GM21786 (cell line): ENCODE results near the gene APCDD1L.
"Not testable (repeated sequence)": the region's sequence is repeated elsewhere in the genome, so short reads cannot be mapped to it uniquely, and the experiment has no call there.

Experiments
- ATAC-seq: cut with Tn5 transposase; IDR thresholded peaks from one replicate; pipeline ENCODE4 v1.9.1; 2021; ENCODE audit not compliant: unreplicated experiment

Gene APCDD1L

GRCh38 chr20:58518387-58518786, 3.2 kb upstream of the APCDD1L start:
- no peak for ATAC-seq

- ATAC-seq = no peak
Measured at GRCh38 chr20:58514321-58515232, 622 bp downstream of the APCDD1L start.

GRCh38 chr20:58513580-58514285, 1.5 kb downstream of the APCDD1L start:
- ATAC-seq = no peak

GRCh38 chr20:58512808-58513552, 2.2 kb downstream of the APCDD1L start:
- ATAC-seq = no peak

- no peak for ATAC-seq
Measured at GRCh38 chr20:58511861-58512260, 3.3 kb downstream of the APCDD1L start.

GRCh38 chr20:58511364-58511763, 3.8 kb downstream of the APCDD1L start:
- ATAC-seq = no peak

GRCh38 chr20:58510921-58511320, 4.3 kb downstream of the APCDD1L start:
- ATAC-seq = no peak

GRCh38 chr20:58508762-58509395, 6.3 kb downstream of the APCDD1L start:
- ATAC-seq = no peak

GRCh38 chr20:58506999-58507398, 8.2 kb downstream of the APCDD1L start:
- not testable (repeated sequence) for ATAC-seq

- ATAC-seq = no peak
Measured at GRCh38 chr20:58504566-58504965, 10.6 kb downstream of the APCDD1L start.

GRCh38 chr20:58503668-58504067, 11.5 kb downstream of the APCDD1L start:
- no peak for ATAC-seq

GRCh38 chr20:58500256-58500655, 14.9 kb downstream of the APCDD1L start:
- no peak for ATAC-seq

- ATAC-seq = no peak
Measured at GRCh38 chr20:58498470-58499068, 16.6 kb downstream of the APCDD1L start.

- ATAC-seq = no peak
Measured at GRCh38 chr20:58497724-58498469, 17.3 kb downstream of the APCDD1L start.

- no peak for ATAC-seq
Measured at GRCh38 chr20:58497076-58497641, 18.0 kb downstream of the APCDD1L start.

GRCh38 chr20:58496429-58496769, 18.8 kb downstream of the APCDD1L start:
- no peak for ATAC-seq

- no peak for ATAC-seq
Measured at GRCh38 chr20:58495623-58496428, 19.4 kb downstream of the APCDD1L start.

- no peak for ATAC-seq
Measured at GRCh38 chr20:58494923-58495622, 20.1 kb downstream of the APCDD1L start.
